ENCODE measurements around the gene PLEKHM2.
"Not testable (repeated sequence)": the region's sequence is repeated elsewhere in the genome, so short reads cannot be mapped to it uniquely, and the experiment has no call there.

The PLEKHM2 gene

GRCh38 chr1:15684042-15684461, at the start of gene PLEKHM2:
Gene PLEKHM2 (plus strand): TSS chr1:15684320. CDS start chr1:15684559, 239 bp downstream.
- DNase-seq (ENCODE audit: low read depth), result no peak

- no peak for DNase-seq (ENCODE audit: low read depth)
Measured at GRCh38 chr1:15636436-15636835, 47.7 kb upstream of the PLEKHM2 start.

- DNase-seq (ENCODE audit: low read depth), result no peak
Measured at GRCh38 chr1:15637826-15638225, 46.3 kb upstream of the PLEKHM2 start.

- no peak for DNase-seq (ENCODE audit: low read depth)
Measured at GRCh38 chr1:15639262-15639661, 44.9 kb upstream of the PLEKHM2 start.

GRCh38 chr1:15639931-15640330, 44.2 kb upstream of the PLEKHM2 start:
- DNase-seq (ENCODE audit: low read depth), result no peak

- no peak for DNase-seq (ENCODE audit: low read depth)
Measured at GRCh38 chr1:15640667-15641066, 43.5 kb upstream of the PLEKHM2 start.

- no peak for DNase-seq (ENCODE audit: low read depth)
Measured at GRCh38 chr1:15649937-15650336, 34.2 kb upstream of the PLEKHM2 start.

- no peak for DNase-seq (ENCODE audit: low read depth)
Measured at GRCh38 chr1:15650433-15650832, 33.7 kb upstream of the PLEKHM2 start.

- not testable (repeated sequence) for DNase-seq (ENCODE audit: low read depth)
Measured at GRCh38 chr1:15652130-15652529, 32.0 kb upstream of the PLEKHM2 start.

- DNase-seq (ENCODE audit: low read depth), result no peak
Measured at GRCh38 chr1:15654091-15654690, 29.9 kb upstream of the PLEKHM2 start.

GRCh38 chr1:15656464-15656863, 27.7 kb upstream of the PLEKHM2 start:
- no peak for DNase-seq (ENCODE audit: low read depth)

- DNase-seq (ENCODE audit: low read depth), result no peak
Measured at GRCh38 chr1:15657021-15657420, 27.1 kb upstream of the PLEKHM2 start.

- no peak for DNase-seq (ENCODE audit: low read depth)
Measured at GRCh38 chr1:15660151-15660550, 24.0 kb upstream of the PLEKHM2 start.

GRCh38 chr1:15662477-15662876, 21.6 kb upstream of the PLEKHM2 start:
- DNase-seq (ENCODE audit: low read depth), result no peak

- no peak for DNase-seq (ENCODE audit: low read depth)
Measured at GRCh38 chr1:15663925-15664324, 20.2 kb upstream of the PLEKHM2 start.

GRCh38 chr1:15667362-15667761, 16.8 kb upstream of the PLEKHM2 start:
- DNase-seq (ENCODE audit: low read depth), result no peak

- no peak for DNase-seq (ENCODE audit: low read depth)
Measured at GRCh38 chr1:15668089-15668754, 15.9 kb upstream of the PLEKHM2 start.

- no peak for DNase-seq (ENCODE audit: low read depth)
Measured at GRCh38 chr1:15669074-15669473, 15.0 kb upstream of the PLEKHM2 start.

- no peak for DNase-seq (ENCODE audit: low read depth)
Measured at GRCh38 chr1:15669864-15670263, 14.3 kb upstream of the PLEKHM2 start.

- DNase-seq (ENCODE audit: low read depth), result no peak
Measured at GRCh38 chr1:15671430-15671829, 12.7 kb upstream of the PLEKHM2 start.

GRCh38 chr1:15674386-15675159, 9.5 kb upstream of the PLEKHM2 start:
- DNase-seq (ENCODE audit: low read depth), result no peak

- DNase-seq (ENCODE audit: low read depth), result no peak
Measured at GRCh38 chr1:15676010-15676409, 8.1 kb upstream of the PLEKHM2 start.

All from stimulated activated CD8-positive, alpha-beta memory T cell treated with anti-CD3 and anti-CD28 coated beads, Interleukin-7, amount 100 ng/mL, for 24 hours (primary cell).